ENCODE measurements around the gene PCED1B.
"Not testable (repeated sequence)": the region's sequence is repeated elsewhere in the genome, so short reads cannot be mapped to it uniquely, and the experiment has no call there.

The PCED1B gene

DNA sequence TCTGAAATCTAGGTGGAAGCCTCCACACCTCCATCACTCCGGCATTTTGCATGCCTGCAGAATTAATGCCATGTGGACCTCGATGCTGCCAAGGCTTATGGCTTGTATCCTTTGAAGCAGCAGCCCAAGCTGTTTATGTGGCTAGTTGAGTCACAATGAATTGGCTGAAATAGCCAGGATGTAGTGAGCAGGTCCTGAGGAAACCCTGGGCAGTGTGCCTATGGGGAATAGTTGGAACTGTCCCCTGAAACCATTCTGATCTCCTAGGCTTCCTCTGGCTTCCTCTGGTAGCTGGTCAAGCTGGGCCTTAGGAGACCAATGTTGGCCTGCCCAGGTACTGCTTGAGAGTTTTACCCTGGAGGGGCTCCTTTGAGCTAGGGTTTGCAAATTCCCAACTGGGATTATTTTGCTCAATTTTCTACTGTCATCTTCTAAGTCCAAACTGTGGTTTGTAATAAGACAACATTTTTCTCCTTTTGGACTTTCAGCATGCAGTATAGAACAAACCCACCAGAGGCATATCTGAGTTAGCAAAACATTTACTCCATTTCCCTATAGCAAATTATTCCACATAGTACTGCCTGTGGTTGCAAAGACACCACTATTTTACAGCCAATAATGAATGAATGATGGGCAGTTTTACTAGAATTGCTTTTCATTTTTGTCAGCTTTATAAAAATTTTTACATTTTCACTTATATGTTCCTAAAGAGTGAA, 85.5 kb downstream of the PCED1B start:
- FAIRE-seq: no peak

GRCh38 chr12:47165934-47166333, 86.5 kb downstream of the PCED1B start:
- DNase-seq (ENCODE audit: low spot score): no peak
- FAIRE-seq: no peak

More for the DNA sequence above, 85.5 kb downstream of the PCED1B start:
- no peak for DNase-seq (ENCODE audit: low spot score)

DNA sequence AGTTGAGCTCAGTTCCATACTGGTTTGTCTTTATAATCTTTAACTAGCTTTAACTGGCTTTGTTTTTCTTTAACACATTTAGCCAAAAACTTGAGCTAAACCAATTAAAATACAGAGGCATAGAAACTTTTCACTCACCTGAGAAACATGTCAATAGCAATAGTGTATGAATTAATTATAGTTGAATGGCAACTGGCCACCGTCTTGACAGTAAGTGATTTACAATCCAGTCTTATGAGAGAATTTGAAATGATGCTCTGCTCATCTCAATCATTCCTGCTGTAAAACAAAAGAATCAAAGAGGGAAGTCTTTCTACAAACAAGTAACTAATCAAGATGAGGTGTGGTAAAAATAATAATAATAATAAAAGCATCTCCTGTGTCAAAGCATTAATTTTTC, 86.9 kb downstream of the PCED1B start:
- DNase-seq (ENCODE audit: low spot score) (no peak), FAIRE-seq (no peak)

DNA sequence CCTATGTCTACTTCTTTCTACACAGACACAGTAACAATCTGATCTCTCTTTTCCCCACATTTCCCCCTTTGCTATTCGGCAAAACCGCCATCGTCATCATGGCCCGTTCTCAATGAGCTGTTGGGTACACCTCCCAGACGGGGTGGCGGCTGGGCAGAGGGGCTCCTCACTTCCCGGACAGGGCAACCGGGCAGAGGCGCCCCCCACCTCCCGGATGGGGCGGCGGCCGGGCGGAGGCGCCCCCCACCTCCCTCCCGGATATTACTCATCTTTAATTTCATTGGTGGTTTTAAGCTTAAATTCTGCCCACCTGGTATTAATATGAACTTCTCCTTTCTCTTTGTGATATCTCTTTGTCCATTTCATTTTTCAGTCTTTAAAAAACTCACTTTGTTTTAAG, 90.9 kb downstream of the PCED1B start:
- FAIRE-seq; DNase-seq (ENCODE audit: low spot score): not testable (repeated sequence)

DNA sequence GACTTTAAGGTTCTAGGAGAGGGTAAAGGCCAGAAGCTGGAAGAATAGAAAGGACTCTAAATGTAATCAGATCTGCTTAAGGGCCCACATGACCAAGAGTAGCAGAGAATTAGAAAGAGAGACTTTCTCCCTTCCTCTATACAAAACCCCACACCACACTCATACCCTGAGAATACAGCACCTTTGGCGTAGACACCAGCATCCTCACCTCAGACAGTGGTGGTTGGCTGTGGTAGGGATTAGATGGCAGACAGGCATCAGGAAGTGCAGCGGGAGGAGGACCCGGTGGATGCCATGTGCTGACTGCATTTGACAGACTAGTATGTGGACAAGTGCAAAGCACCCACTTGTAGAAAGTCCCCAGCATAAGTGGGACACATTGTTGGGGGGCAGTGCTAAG, 98.6 kb downstream of the PCED1B start:
- DNase-seq (ENCODE audit: low spot score): no peak
- no peak for FAIRE-seq

DNA sequence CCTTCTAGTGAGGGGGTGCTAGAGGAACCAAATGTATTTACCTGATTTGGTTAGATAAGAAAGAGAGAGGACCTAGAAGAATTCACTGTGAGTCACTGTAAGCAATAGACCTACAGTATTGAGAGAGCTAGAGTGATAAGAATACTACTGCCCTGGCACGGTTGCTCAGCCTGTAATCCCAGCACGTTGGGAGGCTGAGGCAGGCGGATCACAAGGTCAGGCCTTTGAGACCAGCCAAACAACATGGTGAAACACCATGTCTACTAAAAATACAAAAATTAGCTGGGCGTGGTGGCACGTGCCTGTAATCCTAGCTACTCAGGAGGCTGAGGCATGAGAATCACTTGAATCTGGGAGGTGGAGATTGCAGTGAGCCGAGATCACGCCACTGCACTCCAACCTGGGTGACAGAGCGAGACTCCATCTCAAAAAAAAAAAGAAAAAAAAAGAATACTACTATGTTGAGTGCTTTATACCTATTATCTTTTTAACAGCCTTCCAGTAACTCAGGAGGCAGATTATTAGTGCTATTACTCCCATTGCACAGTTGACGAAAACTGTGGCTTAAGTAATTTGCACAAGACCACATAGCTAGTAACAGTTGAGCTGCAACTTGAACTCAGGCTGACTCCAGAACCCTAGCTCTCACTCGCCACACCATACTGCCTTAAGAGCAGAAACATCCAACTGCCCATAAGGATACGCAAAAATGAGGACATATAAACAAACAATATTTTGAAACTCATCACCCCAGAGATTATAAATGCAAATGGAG, 102.9 kb downstream of the PCED1B start:
- FAIRE-seq; DNase-seq (ENCODE audit: low spot score): not testable (repeated sequence)

GRCh38 chr12:47184229-47184628, 104.8 kb downstream of the PCED1B start:
- no peak for DNase-seq (ENCODE audit: low spot score)
- no peak for FAIRE-seq

DNA sequence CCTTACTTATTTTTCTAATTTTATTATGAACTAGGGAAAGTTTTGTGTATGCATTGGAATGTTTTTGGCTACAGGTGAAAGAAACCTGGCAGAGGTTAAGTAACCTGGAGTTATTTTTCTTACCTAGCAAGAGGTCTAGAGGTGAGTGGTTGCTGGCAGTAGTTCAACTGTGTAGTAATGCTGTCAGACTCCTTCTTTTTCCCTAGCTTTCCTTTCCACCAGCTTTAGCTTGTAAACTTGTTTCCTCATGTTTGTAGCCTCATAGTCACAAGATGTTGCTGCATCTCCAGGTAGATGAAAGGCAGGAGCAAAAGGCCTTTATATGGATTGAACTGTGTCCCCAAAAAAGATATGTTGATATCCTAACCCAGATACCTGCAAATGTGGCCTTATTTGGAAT, 105.4 kb downstream of the PCED1B start:
- DNase-seq (ENCODE audit: low spot score) (no peak), FAIRE-seq (no peak)

DNA sequence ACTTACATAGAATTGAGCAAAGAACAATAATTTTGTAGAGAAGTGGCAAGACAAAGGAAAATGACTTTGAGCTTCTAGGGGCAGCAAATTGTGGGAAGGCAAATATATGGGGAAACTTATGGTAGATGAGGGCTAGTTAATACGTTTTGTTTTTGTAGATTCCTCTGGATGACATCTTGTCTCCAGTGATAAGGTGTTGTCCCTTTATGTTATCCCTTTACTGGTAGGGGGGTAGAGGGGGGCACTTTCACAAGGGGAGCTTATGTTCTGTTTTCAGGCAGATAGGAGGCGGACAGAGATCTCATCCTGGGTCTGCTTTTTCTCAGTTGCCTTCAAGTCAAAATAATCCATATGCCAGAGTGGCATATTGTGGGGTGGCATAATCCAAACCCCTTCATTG, 106.8 kb downstream of the PCED1B start:
- DNase-seq (ENCODE audit: low spot score) (no peak), FAIRE-seq (no peak)

- DNase-seq (ENCODE audit: low spot score) (no peak), FAIRE-seq (no peak)
Measured at GRCh38 chr12:47188576-47189441, 109.4 kb downstream of the PCED1B start.

- DNase-seq (ENCODE audit: low spot score) (no peak), FAIRE-seq (no peak)
Measured at GRCh38 chr12:47189728-47190127, 110.3 kb downstream of the PCED1B start.

- FAIRE-seq (no peak), DNase-seq (ENCODE audit: low spot score) (no peak)
Measured at GRCh38 chr12:47190271-47190750, 110.9 kb downstream of the PCED1B start.

- FAIRE-seq (no peak), DNase-seq (ENCODE audit: low spot score) (no peak)
Measured at GRCh38 chr12:47190905-47191304, 111.5 kb downstream of the PCED1B start.

DNA sequence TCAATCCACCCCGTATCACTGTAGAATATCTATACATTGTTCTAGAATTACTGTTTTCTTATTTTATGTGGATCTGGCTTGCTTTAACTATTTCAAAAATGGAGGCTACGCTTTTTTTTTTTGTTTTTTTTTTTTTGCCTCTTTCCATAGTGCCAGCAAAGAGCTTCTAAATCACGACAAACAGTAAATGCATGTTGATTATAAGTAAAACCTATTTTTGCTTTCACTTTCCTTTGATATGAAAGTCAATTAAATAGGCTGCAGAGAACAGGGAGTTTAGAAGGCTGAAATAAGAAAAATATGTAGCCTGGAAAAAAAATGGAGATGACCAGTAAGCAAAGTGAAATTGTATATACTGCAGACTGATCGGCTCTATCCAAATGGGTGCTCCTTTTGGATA, 112.6 kb downstream of the PCED1B start:
- DNase-seq (ENCODE audit: low spot score) (no peak), FAIRE-seq (no peak)

GRCh38 chr12:47193066-47193465, 113.6 kb downstream of the PCED1B start:
- DNase-seq (ENCODE audit: low spot score): no peak
- no peak for FAIRE-seq

GRCh38 chr12:47194501-47194900, 115.1 kb downstream of the PCED1B start:
- FAIRE-seq (no peak), DNase-seq (ENCODE audit: low spot score) (no peak)

DNA sequence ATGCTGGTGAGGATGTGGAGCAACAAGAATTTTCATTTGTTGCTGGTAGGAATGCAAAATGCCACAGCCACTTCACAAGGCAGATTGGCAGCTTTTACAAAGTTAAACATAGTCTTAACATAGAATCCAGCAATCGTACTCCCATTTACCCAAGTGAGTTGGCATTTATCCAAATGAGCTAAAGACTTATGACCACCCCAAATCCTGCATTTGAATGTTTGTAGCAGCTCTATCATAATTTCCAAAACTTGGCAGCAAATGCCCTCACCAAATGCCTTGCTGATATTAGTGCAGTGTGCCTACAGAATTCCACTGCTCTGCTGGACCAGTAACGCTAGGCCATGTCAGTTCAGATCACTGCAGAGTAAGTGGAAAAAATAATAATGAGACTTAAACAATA, 121.0 kb downstream of the PCED1B start:
- DNase-seq (ENCODE audit: low spot score) (no peak), FAIRE-seq (no peak)

GRCh38 chr12:47201190-47201589, 121.8 kb downstream of the PCED1B start:
- not testable (repeated sequence) for DNase-seq (ENCODE audit: low spot score); FAIRE-seq

GRCh38 chr12:47202176-47202575, 122.8 kb downstream of the PCED1B start:
- FAIRE-seq (no peak), DNase-seq (ENCODE audit: low spot score) (no peak)

- FAIRE-seq (no peak), DNase-seq (ENCODE audit: low spot score) (no peak)
Measured at GRCh38 chr12:47205532-47206449, 126.4 kb downstream of the PCED1B start.
